NB4 (cell line): ENCODE data around the gene LPAR6.

Experiments
- MAX ChIP-seq: IDR thresholded peaks from 2 replicates; pipeline ENCODE4 v1.6.1; 2011; ENCODE audit warnings: low read depth, low read length
- MYC ChIP-seq: IDR thresholded peaks from 2 replicates; pipeline ENCODE4 v1.6.1; 2011; ENCODE audit warnings: low read depth, low read length
- POLR2A ChIP-seq: IDR thresholded peaks from 2 replicates; pipeline ENCODE4 v1.6.1; 2011; ENCODE audit warnings: mild to moderate bottlenecking; ENCODE audit not compliant: insufficient read length; ENCODE audit errors: extremely low read depth
- TF ChIP-seq, protein P1 (sequence below): IDR thresholded peaks from one replicate; pipeline ENCODE4 v1.5.1; 2012; ENCODE audit warnings: low read depth, low read length

GRCh38 chr13:48446464-48446863 lies 33.6 kb upstream of the LPAR6 start:
- TF ChIP-seq POLR2A (no peak), MAX (no peak; the same call in 1 of the 2 replicates), MYC (no peak)
- TF ChIP-seq, protein P1, sequence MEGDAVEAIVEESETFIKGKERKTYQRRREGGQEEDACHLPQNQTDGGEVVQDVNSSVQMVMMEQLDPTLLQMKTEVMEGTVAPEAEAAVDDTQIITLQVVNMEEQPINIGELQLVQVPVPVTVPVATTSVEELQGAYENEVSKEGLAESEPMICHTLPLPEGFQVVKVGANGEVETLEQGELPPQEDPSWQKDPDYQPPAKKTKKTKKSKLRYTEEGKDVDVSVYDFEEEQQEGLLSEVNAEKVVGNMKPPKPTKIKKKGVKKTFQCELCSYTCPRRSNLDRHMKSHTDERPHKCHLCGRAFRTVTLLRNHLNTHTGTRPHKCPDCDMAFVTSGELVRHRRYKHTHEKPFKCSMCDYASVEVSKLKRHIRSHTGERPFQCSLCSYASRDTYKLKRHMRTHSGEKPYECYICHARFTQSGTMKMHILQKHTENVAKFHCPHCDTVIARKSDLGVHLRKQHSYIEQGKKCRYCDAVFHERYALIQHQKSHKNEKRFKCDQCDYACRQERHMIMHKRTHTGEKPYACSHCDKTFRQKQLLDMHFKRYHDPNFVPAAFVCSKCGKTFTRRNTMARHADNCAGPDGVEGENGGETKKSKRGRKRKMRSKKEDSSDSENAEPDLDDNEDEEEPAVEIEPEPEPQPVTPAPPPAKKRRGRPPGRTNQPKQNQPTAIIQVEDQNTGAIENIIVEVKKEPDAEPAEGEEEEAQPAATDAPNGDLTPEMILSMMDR: no peak
